Epithelial cell of prostate (primary cell): ENCODE data around the gene ZNF30.
"Not testable (repeated sequence)": the region's sequence is repeated elsewhere in the genome, so short reads cannot be mapped to it uniquely, and the experiment has no call there.

Experiments
- DNase-seq: peaks from one replicate; pipeline ENCODE4 v3.0.0-alpha.2; 2011; ENCODE audit warnings: low read depth, low spot score
- H3K27ac ChIP-seq: fragments of 450-650 bp; 2 replicates; pipeline ENCODE4 v1.5.1; 2017; ENCODE audit warnings: mild to moderate bottlenecking

The ZNF30 gene

GRCh38 chr19:34984287-34984686, 57.6 kb downstream of the ZNF30 start:
- H3K27ac ChIP-seq = no peak overlapping the region
- DNase-seq = no peak

GRCh38 chr19:34985249-34986022, 58.7 kb downstream of the ZNF30 start:
- no peak overlapping the region for H3K27ac ChIP-seq
- no peak for DNase-seq

- DNase-seq = no peak
- H3K27ac ChIP-seq = no peak overlapping the region
Observed at GRCh38 chr19:34988119-34988518, 61.4 kb downstream of the ZNF30 start.

GRCh38 chr19:34989298-34989697, 62.6 kb downstream of the ZNF30 start:
- no peak for DNase-seq
- H3K27ac ChIP-seq = no peak overlapping the region

- H3K27ac ChIP-seq = no peak overlapping the region
- DNase-seq = no peak
Observed at GRCh38 chr19:34990578-34991192, 64.0 kb downstream of the ZNF30 start.

- H3K27ac ChIP-seq = no peak overlapping the region
- DNase-seq = no peak
Observed at GRCh38 chr19:34991542-34992333, 65.0 kb downstream of the ZNF30 start.

- not testable (repeated sequence) for DNase-seq, H3K27ac ChIP-seq
Observed at GRCh38 chr19:34992582-34992981, 65.9 kb downstream of the ZNF30 start.

GRCh38 chr19:34994286-34994642, 67.6 kb downstream of the ZNF30 start:
- DNase-seq = no peak
- no peak overlapping the region for H3K27ac ChIP-seq
